NCI-H2029 (cell line): ENCODE results near the gene SNX21.

ENCODE experiments used
- DNase-seq: peaks from one replicate; lab custom pipeline; 2025; lab: John Stamatoyannopoulos, UW

Gene SNX21

DNA sequence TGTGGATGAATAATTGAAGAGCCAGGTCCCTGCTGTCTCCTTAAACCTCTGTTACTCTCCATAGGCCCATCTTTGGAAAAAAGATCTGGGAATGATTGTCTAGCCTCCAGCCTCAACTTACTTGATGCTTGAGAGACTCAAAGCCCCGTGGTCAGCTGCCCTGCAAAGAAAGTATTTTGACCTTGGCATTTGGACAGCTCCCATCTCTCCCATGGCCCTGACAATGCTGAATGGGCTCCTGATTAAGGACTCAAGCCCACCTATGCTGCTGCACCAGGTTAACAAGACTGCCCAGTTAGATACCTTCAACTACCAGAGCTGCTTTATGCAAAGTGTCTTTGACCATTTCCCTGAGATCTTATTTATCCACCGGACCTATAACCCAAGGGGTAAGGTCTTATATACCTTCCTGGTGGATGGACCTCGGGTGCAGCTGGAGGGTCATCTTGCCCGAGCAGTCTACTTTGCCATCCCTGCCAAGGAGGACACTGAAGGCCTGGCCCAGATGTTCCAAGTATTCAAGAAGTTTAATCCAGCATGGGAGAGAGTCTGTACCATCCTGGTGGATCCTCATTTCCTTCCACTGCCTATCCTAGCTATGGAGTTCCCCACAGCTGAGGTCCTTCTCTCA is 49.0 kb downstream of the SNX21 start:
- no peak for DNase-seq

DNA sequence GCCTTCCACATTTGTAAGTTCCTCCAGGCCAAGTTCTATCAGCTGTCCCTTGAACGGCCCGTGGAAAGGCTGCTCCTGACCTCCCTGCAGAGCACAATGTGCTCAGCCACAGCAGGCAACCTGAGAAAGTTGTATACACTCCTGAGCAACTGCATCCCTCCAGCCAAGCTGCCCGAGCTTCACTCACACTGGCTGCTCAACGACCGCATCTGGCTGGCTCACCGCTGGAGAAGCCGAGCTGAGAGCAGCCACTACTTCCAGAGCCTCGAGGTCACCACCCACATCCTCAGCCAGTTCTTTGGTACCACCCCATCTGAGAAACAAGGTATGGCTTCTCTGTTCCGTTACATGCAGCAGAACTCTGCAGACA is 49.5 kb downstream of the SNX21 start:
- no peak for DNase-seq

DNA sequence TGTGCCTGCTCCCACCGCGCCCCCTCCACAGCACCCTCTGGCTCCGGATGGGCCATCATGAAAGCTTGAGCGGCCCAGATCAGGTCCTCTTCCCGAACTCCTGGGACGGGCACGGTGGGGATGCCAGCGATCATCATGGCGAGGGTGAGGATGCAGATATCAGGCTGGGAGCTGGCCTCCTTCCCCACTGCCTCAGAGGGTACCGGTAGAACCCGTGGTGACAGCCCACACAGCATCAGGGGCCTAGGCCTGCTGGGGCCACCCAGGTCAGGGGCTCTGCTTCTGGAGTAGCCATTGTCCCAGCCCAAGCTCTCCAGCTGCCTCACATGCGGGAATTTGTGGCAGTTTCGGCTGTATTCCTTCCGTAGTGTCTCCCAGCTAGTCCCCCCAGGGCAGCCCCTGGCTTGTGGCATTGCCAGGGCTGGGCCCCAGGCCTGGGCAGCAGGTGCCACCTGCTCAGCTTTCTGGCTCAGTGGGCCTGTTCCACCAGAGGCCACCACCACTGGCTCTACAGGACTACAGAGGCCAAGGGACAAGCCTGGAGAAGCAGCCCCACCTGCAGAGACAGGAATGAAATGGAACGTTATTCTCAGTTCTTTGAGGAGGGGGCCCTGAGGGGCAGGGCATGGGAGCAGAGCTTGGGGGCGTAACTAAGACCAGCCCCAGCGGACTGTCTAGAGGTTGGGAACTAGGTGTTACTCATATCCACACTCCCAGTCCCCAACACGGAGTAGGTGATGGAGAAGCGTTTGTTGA is 53.2 kb downstream of the SNX21 start:
- DNase-seq, result no peak

DNA sequence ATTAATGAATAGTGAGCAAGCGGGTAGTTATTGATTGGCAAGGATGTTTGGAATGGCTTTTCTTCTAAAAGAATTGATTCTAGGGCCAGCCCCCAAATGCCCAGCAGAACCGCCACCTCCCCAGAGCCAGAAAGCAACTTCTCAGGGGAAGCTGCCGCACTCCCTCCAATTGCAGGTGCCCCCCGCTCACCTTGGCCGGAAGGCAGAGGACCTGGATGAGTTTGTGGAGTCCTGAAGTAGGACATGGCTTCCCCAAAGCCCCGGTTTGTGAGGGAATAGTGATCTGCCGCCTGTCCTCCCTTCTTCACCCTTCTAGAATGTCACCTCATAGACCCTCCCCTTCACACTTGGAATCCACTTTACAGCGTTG is 53.7 kb downstream of the SNX21 start, which contains the start of gene SPATA25:
Gene SPATA25, minus strand, starts transcription at position 277 of the 370 bp plus-strand sequence. Its CDS starts 32 bp downstream, at position 245.
- DNase-seq, result no peak

DNA sequence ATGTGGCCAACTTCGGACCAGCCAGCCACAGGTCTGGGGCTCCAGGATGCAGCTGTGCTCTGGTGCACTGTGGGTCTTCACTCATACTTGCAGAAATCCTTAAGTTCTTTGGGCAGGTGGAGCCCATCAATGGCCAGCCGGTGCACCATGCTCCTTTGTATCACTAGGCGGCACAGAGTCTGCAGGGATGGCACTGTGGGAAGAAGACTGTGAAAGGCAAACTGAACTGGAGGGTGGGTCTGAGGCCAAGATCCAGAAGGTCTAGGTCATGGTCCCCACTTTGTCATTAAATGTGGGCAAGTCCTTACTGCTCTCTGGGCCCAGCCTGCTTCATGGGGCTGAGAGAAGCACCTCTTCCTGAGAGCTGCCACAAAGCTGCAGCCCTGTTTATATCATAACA is 55.1 kb downstream of the SNX21 start:
- no peak for DNase-seq

DNA sequence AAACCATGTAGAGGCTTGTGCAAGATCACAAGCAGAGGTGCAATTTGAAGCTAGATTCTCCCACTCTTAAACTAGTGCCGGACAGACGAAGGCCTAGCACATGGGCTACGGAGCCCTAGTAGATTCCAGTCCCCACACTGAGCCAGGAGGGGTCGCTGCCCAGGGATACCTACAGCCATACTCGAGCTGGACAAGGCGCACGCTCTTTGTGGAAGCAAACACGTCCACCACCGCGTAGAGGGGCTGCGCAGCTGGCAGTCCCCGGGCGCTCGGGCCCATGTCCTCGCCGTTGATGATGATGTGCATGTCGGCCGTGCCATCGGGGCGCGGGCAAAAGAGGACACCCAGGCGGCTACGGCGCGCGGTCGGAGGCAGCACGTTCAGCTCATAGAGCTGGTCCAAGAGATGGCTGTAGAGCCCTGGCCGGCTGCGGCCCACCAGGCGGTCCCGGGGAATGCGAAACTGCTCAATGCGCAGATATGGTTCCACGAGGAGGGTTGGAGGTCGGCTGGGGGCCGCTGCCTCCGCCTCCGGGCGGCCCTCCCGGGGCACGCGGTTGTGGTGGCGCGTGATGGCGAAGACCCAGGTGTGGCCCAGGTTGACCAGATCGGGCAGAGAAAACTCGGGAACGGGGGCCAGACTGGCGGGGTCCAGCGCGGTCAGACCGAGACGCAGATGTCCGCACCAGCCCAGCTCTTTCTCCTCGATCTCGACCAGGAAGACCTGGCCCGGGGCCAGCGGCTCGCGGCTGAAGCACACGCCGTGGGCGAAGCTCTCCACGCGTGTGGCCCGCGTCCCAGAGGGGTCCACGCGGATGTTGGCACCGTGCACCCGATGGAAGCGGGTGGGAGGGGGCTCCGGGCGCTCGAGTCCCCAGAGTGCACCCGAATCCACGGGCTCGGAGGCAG is 56.7 kb downstream of the SNX21 start:
- DNase-seq, result peak; percentile 15

DNA sequence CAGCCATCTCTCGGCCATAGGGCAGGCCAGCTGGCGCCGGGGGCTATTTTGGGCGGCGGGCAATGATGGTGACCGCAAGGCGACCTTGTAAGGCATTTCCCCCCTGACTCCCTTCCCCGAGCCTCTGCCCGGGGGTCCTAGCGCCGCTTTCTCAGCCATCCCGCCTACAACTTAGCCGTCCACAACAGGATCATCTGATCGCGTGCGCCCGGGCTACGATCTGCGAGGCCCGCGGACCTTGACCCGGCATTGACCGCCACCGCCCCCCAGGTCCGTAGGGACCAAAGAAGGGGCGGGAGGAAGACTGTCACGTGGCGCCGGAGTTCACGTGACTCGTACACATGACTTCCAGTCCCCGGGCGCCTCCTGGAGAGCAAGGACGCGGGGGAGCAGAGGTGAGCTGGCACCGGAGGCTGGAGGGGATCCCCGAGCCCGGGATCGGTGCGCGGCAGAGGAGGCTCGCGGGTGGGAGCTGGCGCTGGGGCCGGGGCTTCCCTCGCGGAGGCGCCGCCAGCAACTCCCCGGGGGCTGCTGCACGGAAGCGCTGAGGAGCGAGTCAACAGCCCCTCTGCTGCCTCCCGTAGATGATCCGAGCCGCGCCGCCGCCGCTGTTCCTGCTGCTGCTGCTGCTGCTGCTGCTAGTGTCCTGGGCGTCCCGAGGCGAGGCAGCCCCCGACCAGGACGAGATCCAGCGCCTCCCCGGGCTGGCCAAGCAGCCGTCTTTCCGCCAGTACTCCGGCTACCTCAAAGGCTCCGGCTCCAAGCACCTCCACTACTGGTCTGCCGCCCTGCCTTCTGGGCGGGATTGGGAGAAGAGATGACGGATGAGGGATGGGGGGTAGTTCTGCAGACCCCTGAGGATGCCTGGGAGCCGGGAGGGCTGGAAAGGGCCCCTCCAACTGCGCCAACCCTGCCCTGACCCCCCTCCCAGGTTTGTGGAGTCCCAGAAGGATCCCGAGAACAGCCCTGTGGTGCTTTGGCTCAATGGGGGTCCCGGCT is 57.7 kb downstream of the SNX21 start, which contains the start of the genes CTSA and NEURL2:
Gene CTSA, plus strand, starts transcription at position 351 of the 999 bp plus-strand sequence. Its CDS starts 234 bp downstream, at position 585.
Gene NEURL2, minus strand, starts transcription at position 224 of the 999 bp plus-strand sequence. Its CDS starts 217 bp downstream, at position 7.
- peak; percentile 77 for DNase-seq

DNA sequence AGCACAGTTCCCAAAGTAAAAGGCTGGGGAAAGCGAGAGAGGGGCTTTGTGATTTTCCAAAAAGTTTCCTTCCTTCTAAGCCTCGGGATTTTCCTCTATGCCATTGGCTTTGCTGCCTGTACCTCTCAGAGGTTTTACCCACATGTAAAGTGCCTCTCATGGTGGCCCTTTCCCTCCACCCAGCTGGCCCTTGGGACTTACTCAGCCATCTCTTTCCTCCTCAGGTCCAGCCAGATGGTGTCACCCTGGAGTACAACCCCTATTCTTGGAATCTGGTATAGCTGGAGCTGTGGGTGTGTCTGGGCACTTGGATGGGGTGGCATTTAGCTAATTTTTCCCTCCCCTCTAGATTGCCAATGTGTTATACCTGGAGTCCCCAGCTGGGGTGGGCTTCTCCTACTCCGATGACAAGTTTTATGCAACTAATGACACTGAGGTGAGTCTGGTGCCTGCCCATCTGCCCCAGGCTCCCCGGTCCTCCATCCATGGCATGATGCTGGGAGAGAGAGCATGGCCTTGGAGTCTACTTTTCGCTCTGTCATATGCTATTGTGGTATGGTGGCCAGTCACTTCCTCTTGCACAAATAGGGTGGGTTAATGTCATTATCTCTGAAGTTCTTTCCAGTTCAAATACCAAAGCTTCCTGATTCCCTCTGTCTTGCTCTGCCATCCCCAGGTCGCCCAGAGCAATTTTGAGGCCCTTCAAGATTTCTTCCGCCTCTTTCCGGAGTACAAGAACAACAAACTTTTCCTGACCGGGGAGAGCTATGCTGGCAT is 58.6 kb downstream of the SNX21 start:
- no peak for DNase-seq
